ENCODE results near the gene SSH3. TPM values are rescaled to one million over a fixed set of nuclear protein-coding genes. Genes with fewer than 3 reads are reported as not detected.

Gene SSH3
- total and polyA plus RNA-seq, 2 donors (not counting 1 experiment from before 2014, with no cell fraction given) = 6.9 to 15.7 TPM

DNA sequence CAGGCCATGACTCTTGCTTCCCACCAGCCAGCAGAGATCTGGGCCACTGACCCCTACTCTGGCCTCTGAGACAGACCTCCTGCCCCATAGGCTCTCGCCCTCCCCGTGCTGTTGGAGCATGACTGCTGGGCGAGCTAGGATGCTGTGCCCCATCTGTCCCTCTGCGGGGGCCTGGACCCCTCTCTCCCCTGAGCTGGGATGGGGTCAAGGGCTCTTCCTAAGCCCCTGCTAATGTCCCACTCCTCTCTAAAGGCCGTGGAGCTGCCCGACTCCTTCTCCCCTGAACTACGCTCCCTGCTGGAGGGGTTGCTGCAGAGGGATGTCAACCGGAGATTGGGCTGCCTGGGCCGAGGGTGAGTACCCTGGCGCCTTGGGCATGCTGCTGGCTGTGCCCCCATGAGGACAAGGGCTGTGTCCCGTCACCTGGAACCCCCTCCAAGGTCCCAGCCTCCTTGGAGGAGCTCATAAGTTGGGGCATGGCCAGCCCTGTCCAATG lies 20.4 kb upstream of the SSH3 start:
- Histone ChIP-seq H2AFZ (ENCODE audit: low read length) (no peak overlapping the region), H3K9me3 (ENCODE audit: control insufficient read depth, insufficient read depth, low read depth, low read length) (no peaks in the 10 kb centered on the region), H3K27ac (ENCODE audit: insufficient read depth, low read length) (no peak overlapping the region), H3K9ac (ENCODE audit: insufficient read depth, low read length) (no peak overlapping the region), H3K27me3 (ENCODE audit: control insufficient read depth, insufficient read depth, low read length) (no peaks in the 10 kb centered on the region), H3K4me2 (ENCODE audit: extremely low read depth, insufficient read depth, low read length) (no peak overlapping the region), H3K4me1 (ENCODE audit: control insufficient read depth, extremely low read depth, insufficient read depth, low read length) (peaks cover 5% of the 10 kb centered on the region), H3K79me2 (ENCODE audit: control insufficient read depth, insufficient read depth, low read length) (peaks cover 1% of the 10 kb centered on the region), H3K4me3 (replicated peaks in 1 of 4; ENCODE audit: control extremely low read depth in 1 of 4, insufficient read depth in 1 of 4, low read depth in 3 of 4, low read length in 4 of 4) (no peak overlapping the region), H3K36me3 (ENCODE audit: control insufficient read depth, insufficient read depth, low read length) (peaks cover 43% of the 10 kb centered on the region), H4K20me1 (ENCODE audit: control insufficient read depth, extremely low read depth, insufficient read depth, low read length) (no peaks in the 10 kb centered on the region)
- DNase-seq (ENCODE audit: low read depth in 2 of 2) = no peak
- TF ChIP-seq, protein P1, sequence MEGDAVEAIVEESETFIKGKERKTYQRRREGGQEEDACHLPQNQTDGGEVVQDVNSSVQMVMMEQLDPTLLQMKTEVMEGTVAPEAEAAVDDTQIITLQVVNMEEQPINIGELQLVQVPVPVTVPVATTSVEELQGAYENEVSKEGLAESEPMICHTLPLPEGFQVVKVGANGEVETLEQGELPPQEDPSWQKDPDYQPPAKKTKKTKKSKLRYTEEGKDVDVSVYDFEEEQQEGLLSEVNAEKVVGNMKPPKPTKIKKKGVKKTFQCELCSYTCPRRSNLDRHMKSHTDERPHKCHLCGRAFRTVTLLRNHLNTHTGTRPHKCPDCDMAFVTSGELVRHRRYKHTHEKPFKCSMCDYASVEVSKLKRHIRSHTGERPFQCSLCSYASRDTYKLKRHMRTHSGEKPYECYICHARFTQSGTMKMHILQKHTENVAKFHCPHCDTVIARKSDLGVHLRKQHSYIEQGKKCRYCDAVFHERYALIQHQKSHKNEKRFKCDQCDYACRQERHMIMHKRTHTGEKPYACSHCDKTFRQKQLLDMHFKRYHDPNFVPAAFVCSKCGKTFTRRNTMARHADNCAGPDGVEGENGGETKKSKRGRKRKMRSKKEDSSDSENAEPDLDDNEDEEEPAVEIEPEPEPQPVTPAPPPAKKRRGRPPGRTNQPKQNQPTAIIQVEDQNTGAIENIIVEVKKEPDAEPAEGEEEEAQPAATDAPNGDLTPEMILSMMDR (conservative IDR thresholded peaks at IDR 0.05 in 1 of 2, IDR thresholded peaks at IDR 0.05 in 1 of 2; ENCODE audit: low read depth in 1 of 2, low read length in 2 of 2) = no peak
- no peak for TF ChIP-seq EZH2 (IDR thresholded peaks at IDR 0.05; ENCODE audit: low read length, missing control alignments)

DNA sequence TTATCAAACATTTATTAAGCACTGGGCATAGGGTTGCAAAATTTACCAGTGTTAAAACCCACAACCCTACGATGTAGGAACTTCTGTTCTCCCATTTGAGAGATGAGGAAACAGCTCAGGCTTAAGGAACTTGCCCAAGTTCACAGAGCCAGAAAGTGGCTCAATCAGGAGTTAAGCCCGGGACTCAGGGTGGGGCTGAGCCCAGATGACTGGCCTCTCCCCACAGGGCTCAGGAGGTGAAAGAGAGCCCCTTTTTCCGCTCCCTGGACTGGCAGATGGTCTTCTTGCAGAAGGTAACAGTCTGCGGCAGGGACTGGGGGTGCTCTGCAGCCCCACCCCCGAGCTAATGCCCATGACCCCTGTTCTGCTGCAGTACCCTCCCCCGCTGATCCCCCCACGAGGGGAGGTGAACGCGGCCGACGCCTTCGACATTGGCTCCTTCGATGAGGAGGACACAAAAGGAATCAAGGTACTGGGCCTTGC lies 19.8 kb upstream of the SSH3 start:
- Histone ChIP-seq H3K4me1 (ENCODE audit: control insufficient read depth, extremely low read depth, insufficient read depth, low read length) (peaks cover 7% of the 10 kb centered on the region), H3K27ac (ENCODE audit: insufficient read depth, low read length) (no peak overlapping the region), H3K36me3 (ENCODE audit: control insufficient read depth, insufficient read depth, low read length) (peaks cover 43% of the 10 kb centered on the region), H3K4me2 (ENCODE audit: extremely low read depth, insufficient read depth, low read length) (no peak overlapping the region), H3K9me3 (ENCODE audit: control insufficient read depth, insufficient read depth, low read depth, low read length) (no peaks in the 10 kb centered on the region), H3K79me2 (ENCODE audit: control insufficient read depth, insufficient read depth, low read length) (no peaks in the 10 kb centered on the region), H4K20me1 (ENCODE audit: control insufficient read depth, extremely low read depth, insufficient read depth, low read length) (no peaks in the 10 kb centered on the region), H3K27me3 (ENCODE audit: control insufficient read depth, insufficient read depth, low read length) (no peaks in the 10 kb centered on the region), H2AFZ (ENCODE audit: low read length) (no peak overlapping the region), H3K4me3 (replicated peaks in 1 of 4; ENCODE audit: control extremely low read depth in 1 of 4, insufficient read depth in 1 of 4, low read depth in 3 of 4, low read length in 4 of 4) (no peak overlapping the region), H3K9ac (ENCODE audit: insufficient read depth, low read length) (no peak overlapping the region)
- TF ChIP-seq EZH2 (IDR thresholded peaks at IDR 0.05; ENCODE audit: low read length, missing control alignments) = no peak
- TF ChIP-seq, protein P1 (conservative IDR thresholded peaks at IDR 0.05 in 1 of 2, IDR thresholded peaks at IDR 0.05 in 1 of 2; ENCODE audit: low read depth in 1 of 2, low read length in 2 of 2) = no peak
- no peak for DNase-seq (ENCODE audit: low read depth in 2 of 2)

DNA sequence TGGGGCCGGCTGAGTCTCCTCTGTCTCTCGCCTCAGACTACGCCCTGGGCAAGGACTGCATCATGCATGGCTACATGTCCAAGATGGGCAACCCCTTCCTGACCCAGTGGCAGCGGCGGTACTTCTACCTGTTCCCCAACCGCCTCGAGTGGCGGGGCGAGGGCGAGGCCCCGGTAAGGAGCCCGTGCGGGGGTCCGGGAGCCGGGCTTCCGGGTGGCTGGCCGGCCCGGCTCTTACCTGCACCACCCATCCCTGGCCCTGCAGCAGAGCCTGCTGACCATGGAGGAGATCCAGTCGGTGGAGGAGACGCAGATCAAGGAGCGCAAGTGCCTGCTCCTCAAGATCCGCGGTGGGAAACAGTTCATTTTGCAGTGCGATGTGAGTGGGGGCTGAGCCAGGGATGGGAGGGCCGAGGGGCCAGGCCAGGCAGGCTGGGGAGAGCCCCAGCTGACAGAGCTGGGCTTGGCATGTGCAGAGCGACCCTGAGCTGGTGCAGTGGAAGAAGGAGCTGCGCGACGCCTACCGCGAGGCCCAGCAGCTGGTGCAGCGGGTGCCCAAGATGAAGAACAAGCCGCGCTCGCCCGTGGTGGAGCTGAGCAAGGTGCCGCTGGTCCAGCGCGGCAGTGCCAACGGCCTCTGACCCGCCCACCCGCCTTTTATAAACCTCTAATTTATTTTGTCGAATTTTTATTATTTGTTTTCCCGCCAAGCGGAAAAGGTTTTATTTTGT lies 18.4 kb upstream of the SSH3 start:
- Histone ChIP-seq H3K4me2 (ENCODE audit: extremely low read depth, insufficient read depth, low read length) (no peak overlapping the region), H3K36me3 (ENCODE audit: control insufficient read depth, insufficient read depth, low read length) (peaks cover 37% of the 10 kb centered on the region), H3K27me3 (ENCODE audit: control insufficient read depth, insufficient read depth, low read length) (no peaks in the 10 kb centered on the region), H3K9me3 (ENCODE audit: control insufficient read depth, insufficient read depth, low read depth, low read length) (no peaks in the 10 kb centered on the region), H3K27ac (ENCODE audit: insufficient read depth, low read length) (no peak overlapping the region), H3K9ac (ENCODE audit: insufficient read depth, low read length) (no peak overlapping the region), H2AFZ (ENCODE audit: low read length) (no peak overlapping the region), H3K4me3 (replicated peaks in 1 of 4; ENCODE audit: control extremely low read depth in 1 of 4, insufficient read depth in 1 of 4, low read depth in 3 of 4, low read length in 4 of 4) (no peak overlapping the region), H4K20me1 (ENCODE audit: control insufficient read depth, extremely low read depth, insufficient read depth, low read length) (no peaks in the 10 kb centered on the region), H3K4me1 (ENCODE audit: control insufficient read depth, extremely low read depth, insufficient read depth, low read length) (peaks cover 7% of the 10 kb centered on the region), H3K79me2 (ENCODE audit: control insufficient read depth, insufficient read depth, low read length) (peaks cover 5% of the 10 kb centered on the region)
- no peak for DNase-seq (ENCODE audit: low read depth in 2 of 2)
- no peak for TF ChIP-seq EZH2 (IDR thresholded peaks at IDR 0.05; ENCODE audit: low read length, missing control alignments)
- TF ChIP-seq, protein P1 (conservative IDR thresholded peaks at IDR 0.05 in 1 of 2, IDR thresholded peaks at IDR 0.05 in 1 of 2; ENCODE audit: low read depth in 1 of 2, low read length in 2 of 2) = no peak

Data from fibroblast of lung (primary cell).